Muscle layer of duodenum (tissue), 2 donors: ENCODE data around the gene EPG5.

Source experiments
- H3K27ac ChIP-seq: one replicate; pipeline ENCODE4 v1.7.0; 2013; ENCODE audit warnings: mild to moderate bottlenecking, low read length
- H3K27me3 ChIP-seq: one replicate; pipeline ENCODE4 v1.7.0; 2013; ENCODE audit warnings: low read depth, mild to moderate bottlenecking, control low read depth, low read length
- H3K36me3 ChIP-seq, 2 donors: one replicate each; pipeline ENCODE4 v1.7.0; 2013; ENCODE audit warnings: low read length in 2 of 2, control low read depth in 1 of 2, mild to moderate bottlenecking in 1 of 2; ENCODE audit not compliant: insufficient read depth in 2 of 2, control insufficient read depth in 1 of 2
- H3K4me1 ChIP-seq, 2 donors: one replicate each; pipeline ENCODE4 v1.7.0; 2013; ENCODE audit warnings: low read length in 2 of 2, mild to moderate bottlenecking in 2 of 2, control low read depth in 1 of 2, moderate library complexity in 1 of 2; ENCODE audit not compliant: insufficient read depth in 2 of 2, control insufficient read depth in 1 of 2
- H3K4me3 ChIP-seq, 2 donors: one replicate each; pipeline ENCODE4 v1.7.0; 2013; ENCODE audit warnings: low read length in 2 of 2, low read depth in 1 of 2, mild to moderate bottlenecking in 1 of 2
- H3K9me3 ChIP-seq, 2 donors: one replicate each; pipeline ENCODE4 v1.7.0; 2013; ENCODE audit warnings: low read length in 2 of 2, control low read depth in 1 of 2, mild to moderate bottlenecking in 1 of 2; ENCODE audit not compliant: control insufficient read depth in 1 of 2
- donor health status: healthy.

Gene EPG5

GRCh38 chr18:45940724-45941123 lies 26.4 kb downstream of the EPG5 start:
- Histone ChIP-seq H3K27me3 (no peaks in the 10 kb centered on the region), H3K4me3 (no peak overlapping the region), H3K9me3 (no peaks in the 10 kb centered on the region), H3K27ac (no peak overlapping the region), H3K36me3 (peaks cover 53 to 87% of the 10 kb centered on the region in 2 donors), H3K4me1 (no peaks in the 10 kb centered on the region)

DNA sequence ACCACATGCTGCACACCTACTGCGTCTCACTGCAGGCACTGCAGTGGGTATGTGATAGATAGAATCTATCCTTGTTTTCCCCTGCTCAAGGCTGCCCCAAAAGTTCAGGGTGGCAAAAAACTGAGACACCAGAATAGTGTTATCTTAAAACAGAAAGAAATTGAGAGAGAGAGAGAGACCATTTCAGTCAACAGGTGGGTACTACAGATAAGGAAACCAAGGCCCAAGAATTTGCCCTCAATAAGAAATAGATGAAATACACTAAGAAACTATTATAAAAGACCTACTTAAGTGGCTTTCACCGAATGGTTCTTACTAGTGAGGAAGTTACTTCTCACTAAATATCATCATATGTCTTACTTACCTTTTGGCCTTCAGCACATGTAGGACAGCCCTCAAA lies 27.9 kb downstream of the EPG5 start:
- H3K4me1 ChIP-seq: no peaks in the 10 kb centered on the region
- no peak overlapping the region for H3K4me3 ChIP-seq
- no peaks in the 10 kb centered on the region for H3K9me3 ChIP-seq
- peaks cover 42 to 82% of the 10 kb centered on the region in 2 donors for H3K36me3 ChIP-seq
- H3K27ac ChIP-seq: no peak overlapping the region
- no peaks in the 10 kb centered on the region for H3K27me3 ChIP-seq

- H3K9me3 ChIP-seq: no peaks in the 10 kb centered on the region
Observed at GRCh38 chr18:45938488-45938935, 28.6 kb downstream of the EPG5 start.

GRCh38 chr18:45935591-45936335 lies 31.4 kb downstream of the EPG5 start:
- no peaks in the 10 kb centered on the region for H3K4me1 ChIP-seq
- H3K4me3 ChIP-seq: no peak overlapping the region
- no peaks in the 10 kb centered on the region for H3K27me3 ChIP-seq
- H3K9me3 ChIP-seq: no peaks in the 10 kb centered on the region
- no peak overlapping the region for H3K27ac ChIP-seq
- peaks cover 33 to 59% of the 10 kb centered on the region in 2 donors for H3K36me3 ChIP-seq

More at GRCh38 chr18:45938488-45938935, 28.6 kb downstream of the EPG5 start:
- Histone ChIP-seq H3K36me3 (peaks cover 42 to 75% of the 10 kb centered on the region in 2 donors), H3K4me3 (no peak overlapping the region), H3K27ac (no peak overlapping the region), H3K27me3 (no peaks in the 10 kb centered on the region), H3K4me1 (no peaks in the 10 kb centered on the region)

GRCh38 chr18:45932708-45933107 lies 34.4 kb downstream of the EPG5 start:
- peaks cover 28 to 53% of the 10 kb centered on the region in 2 donors for H3K36me3 ChIP-seq

GRCh38 chr18:45930963-45931362 lies 36.2 kb downstream of the EPG5 start:
- Histone ChIP-seq H3K27me3 (no peaks in the 10 kb centered on the region), H3K27ac (no peak overlapping the region), H3K4me1 (no peaks in the 10 kb centered on the region), H3K9me3 (no peaks in the 10 kb centered on the region), H3K4me3 (no peak overlapping the region), H3K36me3 (peaks cover 33 to 49% of the 10 kb centered on the region in 2 donors)

More at GRCh38 chr18:45932708-45933107, 34.4 kb downstream of the EPG5 start:
- no peaks in the 10 kb centered on the region for H3K9me3 ChIP-seq
- H3K27me3 ChIP-seq: no peaks in the 10 kb centered on the region
- H3K27ac ChIP-seq: no peak overlapping the region
- H3K4me3 ChIP-seq: no peak overlapping the region
- no peaks in the 10 kb centered on the region for H3K4me1 ChIP-seq

DNA sequence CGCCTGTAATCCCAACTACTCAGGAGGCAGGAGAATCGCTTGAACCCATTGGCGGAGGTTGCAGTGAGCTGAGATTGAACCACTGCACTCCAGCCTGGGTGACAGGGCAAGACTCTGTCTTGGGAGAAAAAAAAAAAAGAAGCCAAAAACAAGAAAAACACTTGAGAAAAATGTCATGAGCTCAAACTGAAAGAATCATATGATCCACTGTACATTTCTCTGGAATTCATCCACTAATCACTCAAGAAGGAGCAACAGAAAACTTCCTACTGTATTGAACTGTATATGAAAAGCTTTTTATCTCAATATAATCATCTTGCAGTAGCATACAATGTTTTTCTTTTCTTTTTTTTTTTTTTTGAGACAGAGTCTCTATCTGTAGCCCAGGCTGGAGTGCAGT lies 40.4 kb downstream of the EPG5 start:
- Histone ChIP-seq H3K9me3 (no peaks in the 10 kb centered on the region), H3K27me3 (no peaks in the 10 kb centered on the region), H3K4me1 (no peaks in the 10 kb centered on the region), H3K36me3 (peaks cover 58 to 63% of the 10 kb centered on the region in 2 donors), H3K4me3 (no peak overlapping the region), H3K27ac (no peak overlapping the region)

- Histone ChIP-seq H3K27ac (no peak overlapping the region), H3K4me3 (no peak overlapping the region), H3K27me3 (no peaks in the 10 kb centered on the region), H3K4me1 (no peaks in the 10 kb centered on the region), H3K36me3 (peaks cover 58 to 67% of the 10 kb centered on the region in 2 donors), H3K9me3 (no peaks in the 10 kb centered on the region)
Observed at GRCh38 chr18:45926085-45926484, 41.0 kb downstream of the EPG5 start.

DNA sequence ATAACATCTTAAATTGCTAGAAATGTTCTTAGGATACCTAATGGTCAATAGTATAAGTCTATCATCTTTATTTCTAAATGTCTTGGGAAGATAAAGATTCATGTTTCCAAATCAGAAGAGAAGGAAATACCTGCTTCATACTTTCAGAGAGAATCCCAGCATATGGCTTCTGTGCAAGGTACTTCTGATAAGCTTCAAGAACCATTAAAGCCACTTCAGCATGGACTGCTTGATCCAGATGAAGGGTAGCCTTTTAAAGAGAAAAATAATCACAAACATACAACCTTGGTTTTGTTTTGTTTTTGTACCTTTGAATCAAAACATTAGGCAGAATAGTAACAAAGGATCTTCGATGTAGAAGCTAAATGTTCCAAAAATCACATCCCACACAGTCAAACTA lies 44.0 kb downstream of the EPG5 start:
- no peak overlapping the region for H3K27ac ChIP-seq
- no peaks in the 10 kb centered on the region for H3K27me3 ChIP-seq
- H3K36me3 ChIP-seq: peaks cover 50 to 60% of the 10 kb centered on the region in 2 donors
- peaks cover 0 to 7% of the 10 kb centered on the region in 2 donors for H3K4me1 ChIP-seq
- no peak overlapping the region for H3K4me3 ChIP-seq
- no peaks in the 10 kb centered on the region for H3K9me3 ChIP-seq

- no peak overlapping the region for H3K4me3 ChIP-seq
- H3K27ac ChIP-seq: no peak overlapping the region
- no peaks in the 10 kb centered on the region for H3K27me3 ChIP-seq
Observed at GRCh38 chr18:45920367-45920766, 46.8 kb downstream of the EPG5 start.

DNA sequence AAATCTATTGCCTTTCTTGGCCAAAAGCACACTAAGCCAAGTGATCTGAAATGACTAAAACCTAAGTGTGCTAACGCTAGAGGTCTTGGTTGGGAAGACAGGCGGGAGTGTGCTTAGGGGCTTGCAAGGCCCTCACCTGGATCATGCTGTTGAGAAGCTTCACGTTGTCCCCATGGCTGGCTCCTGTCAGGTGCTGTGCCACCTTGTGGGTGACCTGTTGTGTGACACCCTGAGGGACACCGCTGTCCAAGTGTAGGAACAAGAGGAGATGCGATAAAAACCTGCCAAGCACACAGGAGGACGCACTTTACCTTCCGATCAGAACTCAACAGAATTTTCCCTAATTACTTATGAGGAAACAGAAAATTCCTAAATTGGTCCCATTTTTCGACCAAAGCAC lies 50.8 kb downstream of the EPG5 start:
- Histone ChIP-seq H3K27me3 (no peaks in the 10 kb centered on the region), H3K36me3 (peaks cover 66 to 76% of the 10 kb centered on the region in 2 donors), H3K4me1 (peaks cover 0 to 7% of the 10 kb centered on the region in 2 donors), H3K27ac (no peak overlapping the region), H3K4me3 (no peak overlapping the region), H3K9me3 (no peaks in the 10 kb centered on the region)

More at GRCh38 chr18:45920367-45920766, 46.8 kb downstream of the EPG5 start:
- Histone ChIP-seq H3K9me3 (no peaks in the 10 kb centered on the region), H3K36me3 (peaks cover 67 to 72% of the 10 kb centered on the region in 2 donors), H3K4me1 (peaks cover 0 to 7% of the 10 kb centered on the region in 2 donors)
